Measurements from ENCODE around the gene DUS3L.
"Not testable (repeated sequence)": the region's sequence is repeated elsewhere in the genome, so short reads cannot be mapped to it uniquely, and the experiment has no call there.

The DUS3L gene

GRCh38 chr19:5800361-5801270 lies 9.7 kb upstream of the DUS3L start:
- no peak for DNase-seq (ENCODE audit: low read depth in 1 of 2, low spot score in 1 of 2)

GRCh38 chr19:5799247-5800241 lies 8.6 kb upstream of the DUS3L start:
- DNase-seq (ENCODE audit: low read depth in 1 of 2, low spot score in 1 of 2), result no peak

GRCh38 chr19:5798244-5798643 lies 7.3 kb upstream of the DUS3L start:
- DNase-seq (ENCODE audit: low read depth in 1 of 2, low spot score in 1 of 2), result no peak

- no peak for DNase-seq (ENCODE audit: low read depth in 1 of 2, low spot score in 1 of 2)
Measured at GRCh38 chr19:5795382-5795919, 4.5 kb upstream of the DUS3L start.

GRCh38 chr19:5793188-5793587 lies 2.2 kb upstream of the DUS3L start:
- no peak for DNase-seq (ENCODE audit: low read depth in 1 of 2, low spot score in 1 of 2)

- no peak for DNase-seq (ENCODE audit: low read depth in 1 of 2, low spot score in 1 of 2)
Measured at GRCh38 chr19:5792224-5792623, 1.3 kb upstream of the DUS3L start.

GRCh38 chr19:5789886-5790558 lies 941 bp downstream of the DUS3L start:
- DNase-seq (ENCODE audit: low read depth in 1 of 2, low spot score in 1 of 2), result no peak

GRCh38 chr19:5789351-5789761 lies 1.6 kb downstream of the DUS3L start:
- no peak for DNase-seq (ENCODE audit: low read depth in 1 of 2, low spot score in 1 of 2)

GRCh38 chr19:5788422-5788821 lies 2.5 kb downstream of the DUS3L start:
- no peak for DNase-seq (ENCODE audit: low read depth in 1 of 2, low spot score in 1 of 2)

GRCh38 chr19:5787409-5788182 lies 3.4 kb downstream of the DUS3L start:
- no peak for DNase-seq (ENCODE audit: low read depth in 1 of 2, low spot score in 1 of 2)

GRCh38 chr19:5786593-5787408 lies 4.2 kb downstream of the DUS3L start:
- DNase-seq (ENCODE audit: low read depth in 1 of 2, low spot score in 1 of 2), result no peak

GRCh38 chr19:5785423-5785822 lies 5.5 kb downstream of the DUS3L start:
- no peak for DNase-seq (ENCODE audit: low read depth in 1 of 2, low spot score in 1 of 2)

GRCh38 chr19:5784581-5785147 lies 6.3 kb downstream of the DUS3L start, which contains the start of gene PRR22:
PRR22 (minus strand) TSS chr19:5784746; CDS start chr19:5784660, 86 bp downstream.
- no peak for DNase-seq (ENCODE audit: low read depth in 1 of 2, low spot score in 1 of 2)

GRCh38 chr19:5782945-5783919 lies 7.7 kb downstream of the DUS3L start:
- DNase-seq (ENCODE audit: low read depth in 1 of 2, low spot score in 1 of 2), result no peak

- DNase-seq (ENCODE audit: low read depth in 1 of 2, low spot score in 1 of 2), result no peak
Measured at GRCh38 chr19:5782322-5782721, 8.6 kb downstream of the DUS3L start.

- not testable (repeated sequence) for DNase-seq (ENCODE audit: low read depth in 1 of 2, low spot score in 1 of 2)
Measured at GRCh38 chr19:5780916-5781315, 10.0 kb downstream of the DUS3L start.

GRCh38 chr19:5778402-5778801 lies 12.6 kb downstream of the DUS3L start:
- DNase-seq (ENCODE audit: low read depth in 1 of 2, low spot score in 1 of 2), result no peak

All from stimulated activated CD4-positive, alpha-beta T cell treated with anti-CD3 and anti-CD28 coated beads, Interleukin-15, amount 100 ng/mL, for 1 hour (primary cell).